Hepatic stellate cell (primary cell): ENCODE results near the gene ZNF436.
"Not testable (repeated sequence)": the region's sequence is repeated elsewhere in the genome, so short reads cannot be mapped to it uniquely, and the experiment has no call there.

ENCODE experiments used
- DNase-seq: peaks from one replicate; pipeline ENCODE4 v3.0.0; 2011; ENCODE audit warnings: low spot score

ZNF436 gene

DNA sequence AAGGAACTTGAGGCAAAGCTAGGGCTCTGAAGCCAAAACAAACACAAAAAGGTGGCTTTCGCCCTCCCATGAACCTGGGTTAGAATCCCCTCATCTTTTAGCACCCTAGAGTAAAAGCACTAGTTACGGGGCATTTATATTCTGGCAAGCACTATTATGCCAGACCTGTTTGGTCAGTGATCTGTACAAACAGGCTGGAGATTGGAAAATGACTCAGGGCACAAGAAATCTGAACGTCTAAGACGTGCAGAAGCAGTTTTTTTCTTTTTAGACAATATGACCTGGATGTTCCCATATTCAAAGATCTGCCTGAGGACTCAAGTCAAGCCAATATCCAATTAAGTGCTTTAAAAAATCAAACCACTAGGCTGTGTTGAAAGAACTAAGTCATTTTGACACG is 3.0 kb downstream of the ZNF436 start:
- no peak for DNase-seq

GRCh38 chr1:23366146-23366545 is 3.5 kb downstream of the ZNF436 start:
- no peak for DNase-seq

DNA sequence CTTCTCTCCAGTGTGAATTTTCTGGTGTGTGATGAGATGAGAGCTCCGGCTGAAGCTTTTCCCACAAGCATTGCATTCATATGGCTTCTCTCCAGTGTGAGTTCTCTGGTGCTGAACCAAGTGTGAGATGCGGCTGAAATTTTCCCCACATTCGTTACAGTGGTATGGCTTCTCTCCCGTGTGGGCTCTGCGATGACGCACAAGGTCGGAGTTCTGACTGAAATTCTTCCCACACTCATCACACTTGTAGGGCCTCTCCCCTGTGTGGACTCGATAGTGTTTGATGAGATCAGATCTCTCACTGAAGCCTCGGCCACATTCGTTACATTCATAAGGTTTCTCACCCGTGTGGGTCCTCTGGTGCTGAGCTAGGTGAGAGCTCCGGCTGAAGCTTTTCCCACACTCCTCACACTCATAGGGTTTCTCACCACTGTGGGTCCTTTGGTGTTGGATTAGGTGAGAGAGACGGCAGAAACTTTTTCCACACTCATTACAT is 7.4 kb downstream of the ZNF436 start:
- no peak for DNase-seq

- DNase-seq = no peak
Observed at GRCh38 chr1:23358310-23358875, 11.2 kb downstream of the ZNF436 start.

- DNase-seq = no peak
Observed at GRCh38 chr1:23357138-23357908, 12.3 kb downstream of the ZNF436 start.

GRCh38 chr1:23356471-23357137 is 13.0 kb downstream of the ZNF436 start:
- DNase-seq = no peak

GRCh38 chr1:23354245-23354644 is 15.4 kb downstream of the ZNF436 start:
- DNase-seq = no peak

GRCh38 chr1:23352096-23352695 is 17.4 kb downstream of the ZNF436 start:
- no peak for DNase-seq

- no peak for DNase-seq
Observed at GRCh38 chr1:23345920-23346319, 23.7 kb downstream of the ZNF436 start.

GRCh38 chr1:23344987-23345472 is 24.6 kb downstream of the ZNF436 start:
- peak; percentile 21 for DNase-seq

DNA sequence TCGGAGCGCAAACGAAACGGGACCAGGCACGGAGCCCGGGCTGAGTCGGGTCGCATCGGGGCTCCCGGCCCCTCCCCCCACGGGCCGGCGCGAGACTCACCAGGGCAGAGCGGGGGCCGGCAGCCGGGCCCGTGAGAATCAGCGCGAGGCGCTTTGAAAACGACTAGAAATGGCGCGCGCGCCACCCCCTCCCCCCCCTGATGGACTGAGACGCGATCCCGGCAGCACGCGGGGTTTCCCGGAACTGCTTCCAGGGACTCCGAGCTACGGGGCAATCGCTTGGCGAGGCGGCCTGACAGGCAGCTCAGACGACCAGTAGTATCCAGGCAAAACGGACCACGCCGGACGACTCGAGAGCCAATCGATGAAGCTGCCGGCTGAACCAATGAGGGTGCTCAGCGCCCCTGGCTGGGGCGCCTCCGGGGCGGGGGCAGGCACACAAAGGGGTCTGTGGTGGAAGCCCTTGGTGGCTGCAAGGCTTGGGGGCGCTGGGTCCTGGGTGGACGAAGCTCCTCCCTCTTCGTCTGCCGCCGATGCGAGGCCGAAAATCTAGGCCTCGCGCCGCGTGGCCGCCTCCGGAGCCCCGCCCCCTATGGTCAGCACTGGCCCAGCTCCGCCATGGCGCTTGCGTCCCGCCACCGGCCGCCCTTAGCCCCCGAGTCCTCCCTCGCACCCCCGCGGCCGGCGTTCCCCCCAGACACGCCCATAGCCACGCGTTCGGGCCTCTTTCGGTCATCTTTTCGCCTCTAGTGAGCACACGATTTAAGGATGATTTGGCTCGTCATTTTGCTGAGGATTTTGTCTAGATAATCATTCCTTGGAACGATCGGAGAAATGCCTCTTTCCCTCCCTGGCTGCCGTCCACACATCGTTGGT is 25.3 kb downstream of the ZNF436 start, which contains the start of gene HNRNPR:
Gene HNRNPR (minus strand): TSS at position 174 of the 876 bp plus-strand sequence. CDS start 3,276 bp downstream, outside the sequence.
- peak; percentile 99 for DNase-seq

DNA sequence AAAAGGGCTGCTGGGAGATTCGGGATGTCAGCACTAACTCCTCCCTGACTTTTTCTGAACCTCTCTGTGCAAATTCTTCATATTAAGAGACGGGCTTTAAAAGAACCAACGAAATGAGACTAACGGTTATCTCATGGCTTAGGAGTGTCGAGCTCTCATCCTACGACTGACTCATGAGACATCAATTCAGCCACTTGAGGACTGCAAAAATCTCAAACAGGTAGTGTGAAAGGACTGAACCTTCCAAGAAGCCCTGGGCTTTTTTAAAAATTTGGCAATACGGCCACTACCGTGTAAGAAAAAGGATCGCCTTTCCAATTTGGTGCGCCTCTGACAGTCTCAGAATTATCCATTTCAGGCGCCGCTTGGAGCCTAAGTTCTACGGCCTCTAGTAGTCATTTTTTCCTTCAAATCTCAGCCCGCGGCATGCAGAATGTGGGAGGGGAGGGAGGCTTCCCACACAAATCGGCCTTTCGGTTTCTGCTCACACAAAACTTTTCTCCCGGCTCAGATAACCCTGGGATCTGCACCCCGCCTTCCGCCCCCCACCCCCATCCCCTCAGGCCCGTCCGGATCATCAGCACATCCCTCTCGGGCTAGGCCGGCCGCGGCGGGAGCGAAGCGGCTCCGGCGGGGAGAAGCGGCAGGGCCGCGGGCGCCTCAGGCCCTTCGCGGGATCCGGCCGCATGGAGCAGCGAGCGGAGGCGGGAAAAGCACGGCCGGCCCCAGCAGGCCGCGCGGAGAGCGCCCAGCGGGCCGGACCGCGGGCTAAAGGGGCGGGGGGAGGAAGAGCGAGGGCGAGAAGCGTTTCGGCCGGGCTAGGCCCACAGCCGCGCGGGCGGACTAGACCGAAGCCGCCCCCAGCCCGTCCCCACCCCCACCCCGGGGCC is 26.2 kb downstream of the ZNF436 start:
- peak; percentile 40 for DNase-seq

DNA sequence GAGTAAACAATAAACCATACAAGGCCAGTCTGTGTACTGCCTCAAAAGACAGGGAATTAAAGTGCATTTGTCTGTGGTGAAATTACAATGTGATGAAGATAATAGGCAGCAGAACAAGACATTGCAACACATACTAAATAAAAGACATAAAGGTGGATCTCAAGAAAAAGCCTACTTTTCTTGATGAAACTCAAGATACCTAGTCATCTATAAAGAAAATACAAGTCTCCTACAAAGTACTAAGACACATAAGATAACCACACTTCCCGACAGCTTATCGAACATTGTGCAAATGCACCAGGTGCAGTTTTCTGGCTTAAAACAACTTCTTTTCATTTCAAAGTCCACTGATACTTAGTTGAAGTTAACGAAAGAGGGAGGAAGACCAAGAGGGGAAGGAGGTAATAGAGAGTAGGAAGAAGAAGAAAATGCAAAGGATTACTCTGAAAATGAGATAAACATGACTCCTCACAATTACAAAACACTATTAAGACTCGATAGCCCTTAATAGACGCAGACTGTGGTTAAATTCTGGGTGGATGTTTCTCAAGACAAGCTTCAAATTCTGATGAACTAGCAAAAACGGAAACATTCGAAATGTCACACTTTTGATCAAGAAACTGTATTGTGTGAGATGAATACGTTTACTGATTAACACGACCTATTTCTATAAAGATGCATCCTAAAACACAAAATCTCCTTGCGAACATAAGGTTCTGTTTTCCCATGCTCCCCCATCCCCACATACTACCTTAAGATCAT is 27.5 kb downstream of the ZNF436 start:
- no peak for DNase-seq

- DNase-seq = no peak
Observed at GRCh38 chr1:23339632-23340031, 30.0 kb downstream of the ZNF436 start.

DNA sequence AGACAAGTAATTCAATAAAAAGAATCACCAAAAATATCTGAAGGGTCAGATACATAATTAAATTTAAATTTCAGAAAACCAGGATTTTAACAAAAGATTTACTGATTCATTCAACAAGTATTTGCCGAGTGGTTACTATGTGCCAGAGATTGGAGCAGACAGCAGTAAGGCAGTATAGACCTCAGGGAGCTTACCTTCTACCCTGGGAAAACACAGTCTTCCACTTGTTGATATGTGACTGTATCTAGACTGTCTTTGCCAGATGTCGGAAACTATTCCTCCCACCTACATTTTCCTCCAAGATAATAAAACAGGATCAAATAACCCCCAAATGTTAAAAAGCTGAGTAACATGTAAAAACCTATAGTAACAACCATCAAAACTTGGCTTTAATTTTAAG is 31.8 kb downstream of the ZNF436 start:
- no peak for DNase-seq

DNA sequence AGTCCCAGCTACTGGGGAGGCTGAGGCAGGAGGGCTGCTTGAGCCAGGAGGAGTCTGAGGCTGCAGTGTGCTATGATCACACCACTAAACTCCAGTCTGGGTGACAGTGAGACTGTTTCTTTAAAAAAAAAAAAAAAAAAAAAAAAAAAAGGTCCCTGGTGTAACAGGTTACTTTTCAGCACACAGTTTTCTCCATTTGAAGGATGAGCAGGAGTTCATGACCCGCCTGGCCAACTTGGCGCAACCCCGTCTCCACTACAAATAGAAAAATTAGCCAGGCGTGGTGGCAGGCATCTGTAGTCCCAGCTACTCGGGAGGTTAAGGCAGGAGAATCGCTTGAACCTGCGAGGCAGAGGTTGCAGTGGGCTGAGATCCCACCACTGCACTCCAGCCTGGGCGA is 37.9 kb downstream of the ZNF436 start:
- DNase-seq = no peak

GRCh38 chr1:23330846-23331245 is 38.8 kb downstream of the ZNF436 start:
- no peak for DNase-seq

DNA sequence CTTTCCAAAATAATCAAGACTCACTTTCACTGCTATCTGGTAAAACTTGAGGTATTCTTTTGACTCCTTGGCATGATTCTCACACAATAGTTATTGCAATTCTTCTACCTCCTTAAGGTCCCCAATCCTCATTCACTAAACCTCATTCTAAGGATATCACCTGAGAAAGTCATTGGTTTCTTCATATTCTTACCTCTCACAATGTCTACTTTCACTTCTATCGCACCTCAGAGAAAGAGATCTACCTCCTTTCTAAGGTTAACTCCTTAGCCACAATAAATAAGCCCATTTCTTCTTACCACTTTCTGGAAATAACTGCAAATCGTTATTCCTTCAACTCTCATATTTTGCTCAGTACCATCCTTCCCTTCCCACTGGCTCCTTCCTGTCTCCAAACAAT is 44.2 kb downstream of the ZNF436 start:
- no peak for DNase-seq

GRCh38 chr1:23322770-23323169 is 46.9 kb downstream of the ZNF436 start:
- no peak for DNase-seq

GRCh38 chr1:23310280-23310679 is 59.4 kb downstream of the ZNF436 start:
- DNase-seq = not testable (repeated sequence)
